ENCODE measurements around the gene RASGRP3. TPM values are rescaled to one million over a fixed set of nuclear protein-coding genes. Genes with fewer than 3 reads are reported as not detected.

Gene RASGRP3
- total and polyA plus RNA-seq, 12 donors = 2.5 to 23.8 (median 10.7) TPM

GRCh38 chr2:33500177-33500576 lies 23.7 kb downstream of the RASGRP3 start:
- TF ChIP-seq CTCF (IDR thresholded peaks at IDR 0.05) (no peak), POLR2A (IDR thresholded peaks at IDR 0.05) (no peak)
- Histone ChIP-seq H3K27ac (no peak overlapping the region), H3K4me1 (replicated peaks in 1 of 2) (peaks cover 0 to 4% of the 10 kb centered on the region in 2 donors), H3K27me3 (no peaks in the 10 kb centered on the region), H3K36me3 (replicated peaks in 1 of 2) (no peaks in the 10 kb centered on the region), H3K9me3 (replicated peaks in 1 of 3) (no peaks in the 10 kb centered on the region), H3K4me3 (no peak overlapping the region)
- intact Hi-C loops (cut with DNase I) = no loop called here
- no peak for DNase-seq
- WGBS, 4 donors = 80 to 86% (median 81%) methylated on average over 5 of the region's 5 CpGs

GRCh38 chr2:33502025-33502424 lies 25.6 kb downstream of the RASGRP3 start:
- WGBS, 4 donors = 58 to 69% (median 62%) methylated on average over 2 of the region's 2 CpGs
- Histone ChIP-seq H3K27ac (no peak overlapping the region), H3K4me3 (no peak overlapping the region), H3K4me1 (replicated peaks in 1 of 2) (peaks cover 0 to 4% of the 10 kb centered on the region in 2 donors), H3K36me3 (replicated peaks in 1 of 2) (no peaks in the 10 kb centered on the region), H3K9me3 (replicated peaks in 1 of 3) (no peaks in the 10 kb centered on the region), H3K27me3 (no peaks in the 10 kb centered on the region)
- intact Hi-C loops (cut with DNase I) = no loop called here
- no peak for DNase-seq
- TF ChIP-seq POLR2A (IDR thresholded peaks at IDR 0.05) = no peak
- no peak for TF ChIP-seq CTCF (IDR thresholded peaks at IDR 0.05)

- no peak overlapping the region for H3K27ac ChIP-seq
- intact Hi-C loops (cut with DNase I) = no loop called here
- WGBS, 4 donors = 12 to 19% (median 16%) methylated on average over 1 of the region's 1 CpG
- no peaks in the 10 kb centered on the region for H3K36me3 ChIP-seq (replicated peaks in 1 of 2)
- no peaks in the 10 kb centered on the region for H3K27me3 ChIP-seq
- peaks cover 0 to 4% of the 10 kb centered on the region in 2 donors for H3K4me1 ChIP-seq (replicated peaks in 1 of 2)
- DNase-seq = no peak
- H3K9me3 ChIP-seq (replicated peaks in 1 of 3) = no peaks in the 10 kb centered on the region
- no peak overlapping the region for H3K4me3 ChIP-seq
- no peak for TF ChIP-seq POLR2A (IDR thresholded peaks at IDR 0.05)
- TF ChIP-seq CTCF (IDR thresholded peaks at IDR 0.05) = no peak
These were observed 26.6 kb downstream of the RASGRP3 start for GRCh38 chr2:33503002-33503401.

GRCh38 chr2:33505966-33506365 lies 29.5 kb downstream of the RASGRP3 start:
- DNase-seq = no peak
- Histone ChIP-seq H3K4me1 (replicated peaks in 1 of 2) (peaks cover 0 to 4% of the 10 kb centered on the region in 2 donors), H3K36me3 (replicated peaks in 1 of 2) (no peaks in the 10 kb centered on the region), H3K27ac (no peak overlapping the region), H3K4me3 (no peak overlapping the region), H3K9me3 (replicated peaks in 1 of 3) (no peaks in the 10 kb centered on the region), H3K27me3 (no peaks in the 10 kb centered on the region)
- TF ChIP-seq POLR2A (IDR thresholded peaks at IDR 0.05) (no peak), CTCF (IDR thresholded peaks at IDR 0.05) (no peak)
- intact Hi-C loops (cut with DNase I) = no loop called here
- WGBS, 4 donors = 73 to 82% (median 77%) methylated on average over 1 of the region's 1 CpG

All from adrenal gland (tissue), 12 donors.